A375 (cell line): Measurements from ENCODE around the gene DST. TPM values are rescaled to one million over a fixed set of nuclear protein-coding genes. Genes with fewer than 3 reads are reported as not detected.

Experiments
- total RNA-seq: library from RNA; depleted of rRNA; stranded (reverse); fragments of >200 nt; shearing (Covaris generic); gene quantifications from 2 replicates; pipeline ENCODE4 v1.2.3, GENCODE V29; 2014; rRNA removed

The DST gene
- total RNA-seq = 61.8 and 83.9 TPM in 2 replicates

GRCh38 chr6:56642366-56643261, at the start of gene DST:
TSS of gene DST (minus strand) at chr6:56642889.

